SU-DHL-6 (cell line): Measurements from ENCODE around the gene DSCAML1.
"Not testable (repeated sequence)": the region's sequence is repeated elsewhere in the genome, so short reads cannot be mapped to it uniquely, and the experiment has no call there.

Experiments used
- H2AFZ ChIP-seq: fragments of 200-600 bp; sonication (generic); 2 replicates; pipeline ENCODE4 v1.6.1; 2014; ENCODE audit warnings: low read depth, mild to moderate bottlenecking, moderate library complexity, mixed read lengths, antibody characterized with exemption, low read length; ENCODE audit not compliant: severe bottlenecking
- H3F3A ChIP-seq: fragments of 200-600 bp; shearing (Covaris generic); 2 replicates; pipeline ENCODE4 v1.6.0; 2016; ENCODE audit warnings: antibody characterized with exemption, mild to moderate bottlenecking; ENCODE audit not compliant: insufficient read depth
- H3K27ac ChIP-seq: fragments of 200-600 bp; sonication (generic); 2 replicates; pipeline ENCODE4 v1.5.1; 2016; ENCODE audit warnings: low read depth, mild to moderate bottlenecking, low read length, moderate library complexity, mixed read lengths
- H3K27me3 ChIP-seq: fragments of 200-600 bp; sonication (generic), shearing (Covaris generic); 2 replicates; pipeline ENCODE4 v1.6.0; 2014; ENCODE audit warnings: mild to moderate bottlenecking, low read length
- H3K36me3 ChIP-seq: fragments of 200-600 bp; sonication (generic); 2 replicates; pipeline ENCODE4 v1.6.1; 2014; ENCODE audit warnings: mild to moderate bottlenecking, low read length, mixed read lengths
- H3K4me2 ChIP-seq: fragments of 300-600, 200-600 bp; shearing (Covaris generic), sonication (generic); 2 replicates; pipeline ENCODE4 v1.6.0; 2014; ENCODE audit warnings: low read length, low read depth, mild to moderate bottlenecking; ENCODE audit not compliant: poor library complexity, severe bottlenecking
- H3K4me3 ChIP-seq: fragments of 200-600 bp; sonication (generic); 2 replicates; pipeline ENCODE4 v1.5.1; 2014; ENCODE audit warnings: antibody characterized with exemption, low read length, mild to moderate bottlenecking, mixed read lengths; ENCODE audit not compliant: insufficient read depth, poor library complexity, severe bottlenecking
- H3K79me2 ChIP-seq: fragments of 200-600 bp; sonication (generic); 2 replicates; pipeline ENCODE4 v1.6.1; 2014; ENCODE audit warnings: mild to moderate bottlenecking, low read length, moderate library complexity; ENCODE audit not compliant: insufficient read depth
- H3K9ac ChIP-seq: fragments of 200-600 bp; sonication (generic); 2 replicates; pipeline ENCODE4 v1.7.0; 2014; ENCODE audit warnings: mild to moderate bottlenecking, low read length
- H3K9me2 ChIP-seq: fragments of 200-600 bp; sonication (generic); replicated peaks from 2 replicates; pipeline ENCODE4 v1.6.1; 2014; ENCODE audit warnings: low read length; ENCODE audit not compliant: insufficient read depth
- H3K9me3 ChIP-seq: fragments of 200-600 bp; sonication (generic); 2 replicates; pipeline ENCODE4 v1.6.1; 2014; ENCODE audit warnings: low read length, mixed read lengths; ENCODE audit not compliant: insufficient read depth
- H4K20me1 ChIP-seq: fragments of 200-600 bp; sonication (generic); 2 replicates; pipeline ENCODE4 v1.6.1; 2014; ENCODE audit warnings: low read depth, mild to moderate bottlenecking, antibody characterized with exemption, low read length, moderate library complexity, mixed read lengths
- CTCF ChIP-seq: fragments of 200-600 bp; sonication (generic); IDR thresholded peaks from one replicate; pipeline ENCODE4 v1.5.1; 2017; ENCODE audit warnings: antibody characterized with exemption, mild to moderate bottlenecking, low read length, moderate library complexity; ENCODE audit not compliant: insufficient read depth, poor library complexity, severe bottlenecking
- EZH2phosphoT487 ChIP-seq: fragments of 200-600 bp; sonication (generic), shearing (Covaris generic); conservative IDR thresholded peaks from 2 replicates; pipeline ENCODE4 v1.6.1; 2018; ENCODE audit warnings: mild to moderate bottlenecking, antibody characterized with exemption, low read length, moderate library complexity, mixed read lengths

DSCAML1 gene

GRCh38 chr11:117457031-117457785, 339.8 kb downstream of the DSCAML1 start:
- Histone ChIP-seq H3F3A (no peaks in the 10 kb centered on the region), H3K79me2 (no peaks in the 10 kb centered on the region), H3K27me3 (no peaks in the 10 kb centered on the region), H3K9ac (no peak overlapping the region), H4K20me1 (no peaks in the 10 kb centered on the region), H2AFZ (no peak overlapping the region), H3K4me3 (no peak overlapping the region), H3K9me2 (no peaks in the 10 kb centered on the region), H3K36me3 (no peaks in the 10 kb centered on the region), H3K9me3 (no peaks in the 10 kb centered on the region), H3K4me2 (no peak overlapping the region), H3K27ac (no peak overlapping the region)
- no peak for TF ChIP-seq EZH2phosphoT487
- no peak for TF ChIP-seq CTCF

- not testable (repeated sequence) for H3K27me3 ChIP-seq, H3K4me2 ChIP-seq, H3K9me2 ChIP-seq, H3K27ac ChIP-seq, H3F3A ChIP-seq, H3K9me3 ChIP-seq, H3K79me2 ChIP-seq, H3K36me3 ChIP-seq, H2AFZ ChIP-seq, H3K9ac ChIP-seq, H3K4me3 ChIP-seq, H4K20me1 ChIP-seq
Observed at GRCh38 chr11:117456721-117457029, 340.3 kb downstream of the DSCAML1 start.

GRCh38 chr11:117456027-117456720, 340.8 kb downstream of the DSCAML1 start:
- Histone ChIP-seq H3K79me2 (no peaks in the 10 kb centered on the region), H3K9ac (no peak overlapping the region), H3K36me3 (no peaks in the 10 kb centered on the region), H3K27me3 (no peaks in the 10 kb centered on the region), H3K4me2 (no peak overlapping the region), H3K27ac (no peak overlapping the region), H3F3A (no peaks in the 10 kb centered on the region), H3K4me3 (no peak overlapping the region), H2AFZ (no peak overlapping the region), H3K9me2 (no peaks in the 10 kb centered on the region), H3K9me3 (no peaks in the 10 kb centered on the region), H4K20me1 (no peaks in the 10 kb centered on the region)
- TF ChIP-seq CTCF (no peak), EZH2phosphoT487 (no peak)

GRCh38 chr11:117454564-117454917, 342.5 kb downstream of the DSCAML1 start:
- Histone ChIP-seq H3K4me2 (no peak overlapping the region), H3F3A (no peaks in the 10 kb centered on the region), H2AFZ (no peak overlapping the region), H3K27me3 (no peaks in the 10 kb centered on the region), H3K27ac (no peak overlapping the region), H3K9ac (no peak overlapping the region), H3K9me3 (no peaks in the 10 kb centered on the region), H3K4me3 (no peak overlapping the region), H3K79me2 (no peaks in the 10 kb centered on the region), H3K36me3 (no peaks in the 10 kb centered on the region), H4K20me1 (no peaks in the 10 kb centered on the region), H3K9me2 (no peaks in the 10 kb centered on the region)
- TF ChIP-seq CTCF = no peak
- no peak for TF ChIP-seq EZH2phosphoT487
